ENCODE measurements around the gene GBP3.
"Not testable (repeated sequence)": the region's sequence is repeated elsewhere in the genome, so short reads cannot be mapped to it uniquely, and the experiment has no call there.

The GBP3 gene

DNA sequence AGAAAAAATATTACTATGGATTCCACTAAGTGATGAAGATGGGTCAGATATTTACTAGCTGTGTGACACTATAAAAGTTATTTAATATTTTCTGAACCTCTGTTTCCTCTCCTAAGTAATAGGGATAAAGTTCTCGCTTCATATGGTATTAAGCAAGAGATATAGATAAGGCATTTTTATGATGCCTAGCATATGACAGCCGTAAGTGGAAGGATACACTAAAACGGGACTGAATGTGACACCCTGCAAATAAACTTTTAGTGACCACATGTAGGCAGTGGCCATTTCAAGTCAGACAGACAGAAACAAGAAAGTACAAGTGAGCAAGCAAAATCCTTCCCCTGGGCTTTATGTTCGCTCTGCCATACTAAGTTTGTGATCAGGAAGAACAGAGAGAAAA is 14.2 kb downstream of the GBP3 start:
- Mint-ChIP-seq H3K27me3 (no peaks in the 10 kb centered on the region), H3K4me1 (ENCODE audit: low read depth) (peaks cover 11% of the 10 kb centered on the region), H3K9me3 (peaks cover 7% of the 10 kb centered on the region), H3K27ac (no peak overlapping the region), H3K36me3 (ENCODE audit: low read depth) (peaks cover 94% of the 10 kb centered on the region), H3K4me3 (no peak overlapping the region)
- no peak for DNase-seq

- peaks cover 68% of the 10 kb centered on the region for H3K36me3 Mint-ChIP-seq (ENCODE audit: low read depth)
- peaks cover 36% of the 10 kb centered on the region for H3K4me1 Mint-ChIP-seq (ENCODE audit: low read depth)
- DNase-seq: no peak
- H3K9me3 Mint-ChIP-seq: peaks cover 13% of the 10 kb centered on the region
- H3K27ac Mint-ChIP-seq: no peak overlapping the region
- no peaks in the 10 kb centered on the region for H3K27me3 Mint-ChIP-seq
- H3K4me3 Mint-ChIP-seq: no peak overlapping the region
Observed at GRCh38 chr1:89005286-89006151, 17.1 kb downstream of the GBP3 start.

- not testable (repeated sequence) for DNase-seq, H3K4me3 Mint-ChIP-seq, H3K27me3 Mint-ChIP-seq, H3K27ac Mint-ChIP-seq
- H3K36me3 Mint-ChIP-seq (ENCODE audit: low read depth): peaks cover 36% of the 10 kb centered on the region
- peaks cover 13% of the 10 kb centered on the region for H3K9me3 Mint-ChIP-seq
- H3K4me1 Mint-ChIP-seq (ENCODE audit: low read depth): peaks cover 44% of the 10 kb centered on the region
Observed at GRCh38 chr1:89002176-89002575, 20.5 kb downstream of the GBP3 start.

DNA sequence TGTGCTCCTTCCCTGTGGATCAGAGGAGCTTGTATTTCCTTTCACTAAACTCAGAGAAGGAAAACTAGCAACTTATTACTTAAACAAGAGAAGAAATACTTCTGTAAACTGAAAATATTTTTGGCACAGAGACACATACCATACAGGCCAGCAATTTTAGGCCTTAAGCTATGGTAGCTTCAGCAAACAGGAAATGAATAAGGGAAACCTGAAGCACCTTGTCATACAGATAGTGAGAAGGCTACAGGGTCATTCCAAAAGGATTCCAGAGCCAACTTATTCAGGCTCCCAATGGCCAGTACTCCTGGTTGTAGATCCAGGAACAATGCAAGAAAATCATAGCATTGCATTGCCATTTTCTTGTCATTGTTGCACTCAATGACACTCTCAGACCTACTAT is 21.2 kb downstream of the GBP3 start:
- Mint-ChIP-seq H3K4me3 (no peak overlapping the region), H3K4me1 (ENCODE audit: low read depth) (peaks cover 44% of the 10 kb centered on the region), H3K9me3 (peaks cover 13% of the 10 kb centered on the region), H3K36me3 (ENCODE audit: low read depth) (peaks cover 31% of the 10 kb centered on the region), H3K27me3 (no peaks in the 10 kb centered on the region), H3K27ac (no peak overlapping the region)
- DNase-seq: no peak

DNA sequence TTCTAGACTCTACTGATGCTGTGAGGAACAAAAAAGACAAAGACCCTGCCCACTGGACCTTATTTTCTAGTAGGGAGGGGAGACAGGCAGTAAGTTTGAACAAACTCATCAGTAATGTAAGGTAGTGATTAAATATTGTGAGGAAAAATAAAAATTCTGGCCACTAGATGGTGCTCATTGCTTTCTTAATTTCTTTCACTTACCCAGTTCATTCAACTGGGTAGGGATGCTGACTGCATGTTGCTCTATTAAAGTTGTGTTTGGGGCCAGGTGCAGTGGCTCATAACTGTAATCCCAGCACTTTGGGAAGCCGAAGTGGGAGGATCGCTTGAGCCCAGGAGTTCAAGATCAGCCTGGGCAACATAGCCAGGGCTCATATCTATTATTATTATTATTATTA is 23.9 kb downstream of the GBP3 start:
- H3K27ac Mint-ChIP-seq: no peak overlapping the region
- H3K4me3 Mint-ChIP-seq: no peak overlapping the region
- H3K9me3 Mint-ChIP-seq: peaks cover 8% of the 10 kb centered on the region
- H3K36me3 Mint-ChIP-seq (ENCODE audit: low read depth): peaks cover 5% of the 10 kb centered on the region
- DNase-seq: no peak
- H3K27me3 Mint-ChIP-seq: no peaks in the 10 kb centered on the region
- peaks cover 34% of the 10 kb centered on the region for H3K4me1 Mint-ChIP-seq (ENCODE audit: low read depth)

DNA sequence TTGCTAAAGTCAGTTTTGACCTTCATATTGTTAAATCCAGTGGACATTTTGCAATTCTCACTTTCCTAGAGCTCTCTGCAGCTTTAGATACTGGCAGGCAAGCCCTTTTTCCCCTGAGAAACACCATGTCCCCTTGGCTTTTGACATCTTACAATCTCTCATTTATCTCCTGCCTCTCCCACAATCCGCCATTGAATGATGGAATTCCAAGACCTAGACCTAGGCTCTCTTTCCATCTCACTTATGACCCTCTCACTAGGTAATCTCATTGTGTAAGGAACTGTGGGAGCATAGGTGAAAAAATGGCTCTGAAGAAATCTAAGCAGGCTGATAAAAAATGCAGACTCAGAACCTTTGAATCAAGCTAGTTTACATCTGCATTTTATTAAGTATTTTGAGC is 32.2 kb downstream of the GBP3 start:
- no peak overlapping the region for H3K4me3 Mint-ChIP-seq
- peak overlapping the region; percentile 53 for H3K27ac Mint-ChIP-seq
- H3K9me3 Mint-ChIP-seq: no peaks in the 10 kb centered on the region
- peaks cover 53% of the 10 kb centered on the region for H3K4me1 Mint-ChIP-seq (ENCODE audit: low read depth)
- no peak for DNase-seq
- H3K27me3 Mint-ChIP-seq: no peaks in the 10 kb centered on the region
- peaks cover 57% of the 10 kb centered on the region for H3K36me3 Mint-ChIP-seq (ENCODE audit: low read depth)

DNA sequence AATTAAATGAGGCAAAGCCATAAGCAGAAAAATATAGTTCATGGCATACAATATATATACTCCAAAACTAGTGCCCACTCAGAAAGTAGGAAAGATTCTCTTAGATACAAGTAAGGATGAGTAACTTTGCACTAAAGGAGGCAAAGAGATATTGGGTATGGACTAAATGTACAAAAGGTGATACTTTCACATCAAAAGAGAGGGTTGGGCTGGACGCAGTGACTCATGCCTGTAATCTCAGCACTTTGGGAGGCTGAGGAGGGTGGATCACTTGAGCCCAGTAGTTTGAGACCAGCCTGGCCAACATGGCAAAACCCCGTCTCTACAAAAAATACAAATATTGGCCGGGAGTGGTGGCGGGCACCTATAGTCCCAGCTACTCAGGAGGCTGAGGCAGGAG is 37.0 kb downstream of the GBP3 start:
- Mint-ChIP-seq H3K4me3 (no peak overlapping the region), H3K27ac (peak overlapping the region; percentile 80), H3K36me3 (ENCODE audit: low read depth) (peaks cover 87% of the 10 kb centered on the region), H3K9me3 (no peaks in the 10 kb centered on the region), H3K27me3 (no peaks in the 10 kb centered on the region), H3K4me1 (ENCODE audit: low read depth) (peaks cover 93% of the 10 kb centered on the region)
- DNase-seq: no peak

GRCh38 chr1:88985032-88985431 is 37.6 kb downstream of the GBP3 start:
- Mint-ChIP-seq H3K27ac (peak overlapping the region; percentile 80), H3K4me1 (ENCODE audit: low read depth) (peaks cover 92% of the 10 kb centered on the region), H3K27me3 (no peaks in the 10 kb centered on the region), H3K9me3 (no peaks in the 10 kb centered on the region), H3K4me3 (no peak overlapping the region), H3K36me3 (ENCODE audit: low read depth) (peaks cover 87% of the 10 kb centered on the region)
- no peak for DNase-seq

- peaks cover 88% of the 10 kb centered on the region for H3K36me3 Mint-ChIP-seq (ENCODE audit: low read depth)
- H3K4me3 Mint-ChIP-seq: no peak overlapping the region
Observed at GRCh38 chr1:88984569-88984968, 38.1 kb downstream of the GBP3 start.

GRCh38 chr1:88983791-88984559 is 38.7 kb downstream of the GBP3 start:
- H3K9me3 Mint-ChIP-seq: no peaks in the 10 kb centered on the region
- DNase-seq: peak; percentile 49
- peak overlapping the region; percentile 86 for H3K27ac Mint-ChIP-seq
- peaks cover 90% of the 10 kb centered on the region for H3K36me3 Mint-ChIP-seq (ENCODE audit: low read depth)
- H3K4me3 Mint-ChIP-seq: peak overlapping the region; percentile 8
- H3K27me3 Mint-ChIP-seq: no peaks in the 10 kb centered on the region
- peaks cover 92% of the 10 kb centered on the region for H3K4me1 Mint-ChIP-seq (ENCODE audit: low read depth)

More at GRCh38 chr1:88984569-88984968, 38.1 kb downstream of the GBP3 start:
- Mint-ChIP-seq H3K4me1 (ENCODE audit: low read depth) (peaks cover 92% of the 10 kb centered on the region), H3K27ac (peak overlapping the region; percentile 80), H3K27me3 (no peaks in the 10 kb centered on the region), H3K9me3 (no peaks in the 10 kb centered on the region)
- no peak for DNase-seq

GRCh38 chr1:88982055-88982454 is 40.6 kb downstream of the GBP3 start:
- Mint-ChIP-seq H3K4me1 (ENCODE audit: low read depth) (peaks cover 84% of the 10 kb centered on the region), H3K36me3 (ENCODE audit: low read depth) (peaks cover 86% of the 10 kb centered on the region), H3K27ac (peak overlapping the region; percentile 86), H3K4me3 (peak overlapping the region; percentile 16), H3K27me3 (no peaks in the 10 kb centered on the region), H3K9me3 (no peaks in the 10 kb centered on the region)
- DNase-seq: no peak

GRCh38 chr1:88981506-88981905 is 41.2 kb downstream of the GBP3 start:
- H3K4me1 Mint-ChIP-seq (ENCODE audit: low read depth): peaks cover 78% of the 10 kb centered on the region
- peaks cover 81% of the 10 kb centered on the region for H3K36me3 Mint-ChIP-seq (ENCODE audit: low read depth)
- peak overlapping the region; percentile 86 for H3K27ac Mint-ChIP-seq
- H3K4me3 Mint-ChIP-seq, H3K27me3 Mint-ChIP-seq, DNase-seq, H3K9me3 Mint-ChIP-seq: not testable (repeated sequence)

DNA sequence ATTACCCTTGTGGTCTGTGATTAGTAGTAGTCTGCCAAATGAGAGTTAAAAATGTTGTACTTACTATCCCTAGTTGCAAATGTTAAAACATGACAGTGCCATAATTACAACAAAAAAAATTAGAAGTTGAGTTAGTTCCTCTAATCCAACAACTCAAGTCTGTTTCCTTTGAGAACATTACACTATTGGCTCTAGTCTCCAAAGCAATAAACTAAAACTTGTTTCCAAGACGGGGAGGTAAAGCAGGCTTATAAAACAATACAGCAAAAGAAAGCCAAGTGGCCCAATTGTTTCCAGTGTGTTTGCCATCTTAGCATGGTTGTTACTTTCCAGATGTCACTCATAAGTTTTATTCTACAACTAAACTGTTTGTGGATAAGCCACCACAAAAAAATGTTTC is 41.8 kb downstream of the GBP3 start:
- H3K4me3 Mint-ChIP-seq: no peak overlapping the region
- H3K9me3 Mint-ChIP-seq: no peaks in the 10 kb centered on the region
- peaks cover 80% of the 10 kb centered on the region for H3K36me3 Mint-ChIP-seq (ENCODE audit: low read depth)
- no peak for DNase-seq
- no peaks in the 10 kb centered on the region for H3K27me3 Mint-ChIP-seq
- H3K27ac Mint-ChIP-seq: no peak overlapping the region
- peaks cover 74% of the 10 kb centered on the region for H3K4me1 Mint-ChIP-seq (ENCODE audit: low read depth)

GRCh38 chr1:88979749-88980116 is 42.9 kb downstream of the GBP3 start:
- H3K36me3 Mint-ChIP-seq (ENCODE audit: low read depth): peaks cover 79% of the 10 kb centered on the region
- H3K27me3 Mint-ChIP-seq: no peaks in the 10 kb centered on the region
- H3K4me3 Mint-ChIP-seq: no peak overlapping the region
- DNase-seq: no peak
- H3K27ac Mint-ChIP-seq: no peak overlapping the region
- peaks cover 68% of the 10 kb centered on the region for H3K4me1 Mint-ChIP-seq (ENCODE audit: low read depth)
- H3K9me3 Mint-ChIP-seq: peaks cover 2% of the 10 kb centered on the region
